ENCODE measurements around the gene JSRP1. TPM values are rescaled to one million over a fixed set of nuclear protein-coding genes. Genes with fewer than 3 reads are reported as not detected.

The JSRP1 gene
- polyA plus RNA-seq (2013), result 0.74 TPM

DNA sequence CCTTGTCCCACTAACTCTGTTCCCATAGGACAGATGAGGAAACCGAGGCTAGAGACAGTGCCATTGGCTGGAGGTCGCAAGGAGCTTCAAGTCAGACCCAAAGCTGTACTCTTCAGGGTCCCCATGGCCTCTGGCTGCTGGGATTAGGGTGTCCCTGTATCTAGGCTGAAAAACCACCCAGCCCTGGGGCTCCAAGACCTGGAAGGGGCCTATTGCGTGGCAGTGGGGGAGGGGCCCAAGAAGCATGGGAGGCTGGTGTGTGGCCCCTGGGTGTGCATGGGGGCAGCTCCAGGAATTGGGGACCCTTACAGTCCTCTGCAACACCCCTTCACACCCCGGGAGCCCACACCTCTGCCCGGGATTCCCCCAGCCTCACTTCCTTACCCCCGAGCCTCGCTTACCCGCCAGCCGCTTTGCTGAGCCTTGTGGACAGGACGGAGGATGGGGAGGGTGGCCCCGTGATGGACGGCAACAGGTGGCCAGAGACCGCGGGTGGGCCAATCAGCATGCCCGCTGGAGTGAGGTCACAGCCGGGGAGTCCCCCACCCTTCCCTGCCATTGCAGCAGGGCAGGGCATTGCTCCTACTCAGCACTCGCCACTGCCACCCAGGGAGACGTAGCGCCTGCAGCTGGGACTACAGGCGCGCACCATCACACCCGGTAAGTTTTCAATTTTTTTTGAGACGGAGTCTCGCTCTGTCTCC is at the start of gene JSRP1:
Gene JSRP1 (minus strand): TSS at position 436 of the 704 bp plus-strand sequence. CDS start 1,103 bp downstream, outside the sequence.
- ChIA-PET POLR2A (no interaction called here), CTCF (interaction anchor here (0.8 to 1.2 kb wide), 2 partner anchors 11 to 78 kb away, joined by 3 read pairs; no protein-coding TSS in a partner anchor)
- H3K4me1 ChIP-seq (ENCODE audit: control extremely low read depth in 1 of 4, control insufficient read depth in 4 of 4, insufficient read depth in 4 of 4, low read length in 3 of 4), result peaks cover 0 to 37% (median 31%) of the 10 kb centered on the region in 4 experiments
- H3K9me3 ChIP-seq (ENCODE audit: control extremely low read depth in 1 of 5, control insufficient read depth in 4 of 5, insufficient read depth in 2 of 5, low read depth in 1 of 5, low read length in 4 of 5), result no peaks in the 10 kb centered on the region
- no peaks in the 10 kb centered on the region for H3K36me3 ChIP-seq (ENCODE audit: control insufficient read depth in 4 of 4, insufficient read depth in 4 of 4, low read length in 3 of 4)
- peak in 2 of 3 donors; percentile 83 to 84 for DNase-seq
- 93% methylated on average over 22 of the region's 24 CpGs for WGBS (ENCODE audit: insufficient coverage)
- peaks cover 0 to 30% (median 7%) of the 10 kb centered on the region in 5 experiments for H3K27me3 ChIP-seq (replicated peaks in 2 of 5; ENCODE audit: control insufficient read depth in 4 of 5, insufficient read depth in 5 of 5, low read length in 4 of 5)
- no peak within 1 kb of the TSS for H3K27ac ChIP-seq (ENCODE audit: insufficient read depth in 1 of 2, low read depth in 1 of 2, low read length in 2 of 2, poor library complexity in 1 of 2, severe bottlenecking in 2 of 2)
- H3K4me3 ChIP-seq (ENCODE audit: control insufficient read depth in 1 of 7, extremely low read depth in 1 of 7, insufficient read depth in 4 of 7, low read depth in 2 of 7, low read length in 6 of 7), result no peak within 1 kb of the TSS

DNA sequence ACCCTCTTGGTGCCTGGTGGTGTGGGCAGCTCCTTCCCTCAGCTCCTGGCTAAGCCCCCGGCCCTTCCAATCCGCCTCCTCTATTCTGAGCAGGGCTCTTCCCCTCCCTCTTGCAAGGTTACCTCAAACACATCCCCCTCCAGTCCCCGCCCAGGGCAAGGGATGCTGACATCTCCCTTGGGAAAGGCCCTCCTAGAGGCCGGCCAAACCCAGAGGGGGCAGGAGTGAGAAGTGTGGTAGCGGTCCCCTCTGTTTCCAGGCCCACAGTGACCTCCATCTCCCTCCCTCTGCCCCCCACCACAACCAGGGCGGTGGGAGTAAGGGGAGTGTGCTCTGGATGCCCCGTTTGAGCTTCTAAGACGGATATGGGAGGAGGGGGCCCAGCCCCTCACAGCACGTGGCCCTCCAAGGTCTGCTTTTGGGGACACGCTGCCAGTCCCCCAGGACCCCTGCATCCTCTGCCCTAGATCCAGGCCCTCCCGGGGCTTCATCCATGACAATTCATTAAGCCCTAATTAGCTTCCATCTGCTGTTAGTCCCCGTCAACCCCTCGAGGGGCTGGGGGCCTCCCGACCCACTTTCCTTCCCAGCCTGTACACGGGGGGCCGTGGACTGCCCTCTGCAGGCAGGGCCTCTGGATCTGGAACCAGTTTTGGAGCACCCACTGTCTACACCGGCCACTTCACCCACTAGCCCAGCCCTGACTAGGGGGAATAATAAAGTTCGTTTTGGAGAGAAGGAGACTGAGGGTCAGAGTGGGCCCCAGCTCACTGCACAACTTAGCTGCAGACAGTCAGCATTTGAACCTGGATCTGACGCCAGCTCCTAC is 49.4 kb upstream of the JSRP1 start:
- peaks cover 0 to 65% (median 35%) of the 10 kb centered on the region in 5 experiments for H3K27me3 ChIP-seq (replicated peaks in 2 of 5; ENCODE audit: control insufficient read depth in 4 of 5, insufficient read depth in 5 of 5, low read length in 4 of 5)
- POLR2A ChIA-PET, result interaction anchor here (1.3 kb wide), 1 partner anchor 20 kb away, joined by 3 read pairs; no protein-coding TSS in a partner anchor
- H3K4me3 ChIP-seq (ENCODE audit: control insufficient read depth in 1 of 7, extremely low read depth in 1 of 7, insufficient read depth in 4 of 7, low read depth in 2 of 7, low read length in 6 of 7), result no peak overlapping the region
- CTCF ChIA-PET, result interaction anchor here (1.0 to 2.1 kb wide), 8 partner anchors 9 to 88 kb away, joined by 3 to 7 read pairs (median 3); no protein-coding TSS in a partner anchor
- H3K9me3 ChIP-seq (ENCODE audit: control extremely low read depth in 1 of 5, control insufficient read depth in 4 of 5, insufficient read depth in 2 of 5, low read depth in 1 of 5, low read length in 4 of 5), result no peaks in the 10 kb centered on the region
- no peak for DNase-seq
- no peaks in the 10 kb centered on the region for H3K36me3 ChIP-seq (ENCODE audit: control insufficient read depth in 4 of 4, insufficient read depth in 4 of 4, low read length in 3 of 4)
- 58% methylated on average over 11 of the region's 19 CpGs for WGBS (ENCODE audit: insufficient coverage)
- no peak overlapping the region for H3K27ac ChIP-seq (ENCODE audit: insufficient read depth in 1 of 2, low read depth in 1 of 2, low read length in 2 of 2, poor library complexity in 1 of 2, severe bottlenecking in 2 of 2)
- peaks cover 0 to 46% (median 30%) of the 10 kb centered on the region in 4 experiments for H3K4me1 ChIP-seq (ENCODE audit: control extremely low read depth in 1 of 4, control insufficient read depth in 4 of 4, insufficient read depth in 4 of 4, low read length in 3 of 4)

DNA sequence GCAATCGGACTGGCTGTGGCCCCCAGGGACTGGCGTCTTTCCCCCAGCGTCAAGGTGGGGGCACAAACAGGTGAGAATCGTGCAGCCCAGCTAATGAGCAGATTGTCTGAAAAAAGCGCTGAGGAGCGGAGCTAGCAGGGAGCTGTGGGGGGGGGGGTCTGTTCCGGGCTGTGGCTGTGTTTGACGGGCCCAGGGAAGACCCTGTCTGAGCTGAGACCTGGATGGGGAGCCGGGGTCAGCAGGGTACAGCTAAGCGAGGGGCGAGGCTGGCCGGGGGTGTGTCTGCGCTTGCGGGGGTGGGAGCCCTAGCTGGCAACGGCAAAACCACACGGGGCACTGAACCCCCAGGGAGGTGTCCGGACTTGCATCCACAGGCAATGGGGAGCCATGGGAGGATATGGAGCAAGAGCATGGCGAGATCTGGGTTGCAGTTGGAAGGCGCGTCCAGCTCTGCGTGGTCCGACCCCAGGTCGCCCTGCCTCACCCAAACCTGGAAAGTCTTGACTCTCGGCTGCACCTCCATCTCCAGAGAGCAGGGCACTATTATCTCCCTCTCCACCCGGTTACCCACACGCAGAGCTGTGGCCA is 47.1 kb upstream of the JSRP1 start:
- H3K4me3 ChIP-seq (ENCODE audit: control insufficient read depth in 1 of 7, extremely low read depth in 1 of 7, insufficient read depth in 4 of 7, low read depth in 2 of 7, low read length in 6 of 7), result peak overlapping the region in 3 of 7 experiments; percentile 36 to 60 (median 43)
- H3K27ac ChIP-seq (ENCODE audit: insufficient read depth in 1 of 2, low read depth in 1 of 2, low read length in 2 of 2, poor library complexity in 1 of 2, severe bottlenecking in 2 of 2), result no peak overlapping the region
- ChIA-PET POLR2A (interaction anchor here (1.1 to 1.4 kb wide), 4 partner anchors 14 to 54 kb away, joined by 3 to 5 read pairs (median 4); partner anchors contain the start of gene AMH), CTCF (interaction anchor here (0.7 to 1.5 kb wide), 5 partner anchors 8 to 87 kb away, joined by 3 read pairs; no protein-coding TSS in a partner anchor)
- no peak for DNase-seq
- H3K27me3 ChIP-seq (replicated peaks in 2 of 5; ENCODE audit: control insufficient read depth in 4 of 5, insufficient read depth in 5 of 5, low read length in 4 of 5), result peaks cover 0 to 59% (median 28%) of the 10 kb centered on the region in 5 experiments
- H3K4me1 ChIP-seq (ENCODE audit: control extremely low read depth in 1 of 4, control insufficient read depth in 4 of 4, insufficient read depth in 4 of 4, low read length in 3 of 4), result peaks cover 0 to 36% (median 26%) of the 10 kb centered on the region in 4 experiments
- H3K9me3 ChIP-seq (ENCODE audit: control extremely low read depth in 1 of 5, control insufficient read depth in 4 of 5, insufficient read depth in 2 of 5, low read depth in 1 of 5, low read length in 4 of 5), result no peaks in the 10 kb centered on the region
- H3K36me3 ChIP-seq (ENCODE audit: control insufficient read depth in 4 of 4, insufficient read depth in 4 of 4, low read length in 3 of 4), result peaks cover 0 to 6% (median 0%) of the 10 kb centered on the region in 4 experiments
- WGBS (ENCODE audit: insufficient coverage), result 60% methylated on average over 18 of the region's 26 CpGs

GRCh38 chr19:2302319-2303210 is 46.3 kb upstream of the JSRP1 start:
- Histone ChIP-seq H3K27me3 (replicated peaks in 2 of 5; ENCODE audit: control insufficient read depth in 4 of 5, insufficient read depth in 5 of 5, low read length in 4 of 5) (peaks cover 0 to 55% (median 26%) of the 10 kb centered on the region in 5 experiments), H3K36me3 (ENCODE audit: control insufficient read depth in 4 of 4, insufficient read depth in 4 of 4, low read length in 3 of 4) (peaks cover 0 to 6% (median under 1%) of the 10 kb centered on the region in 4 experiments), H3K4me1 (ENCODE audit: control extremely low read depth in 1 of 4, control insufficient read depth in 4 of 4, insufficient read depth in 4 of 4, low read length in 3 of 4) (peaks cover 0 to 30% (median 20%) of the 10 kb centered on the region in 4 experiments), H3K4me3 (ENCODE audit: control insufficient read depth in 1 of 7, extremely low read depth in 1 of 7, insufficient read depth in 4 of 7, low read depth in 2 of 7, low read length in 6 of 7) (peak overlapping the region in 4 of 7 experiments; percentile 15 to 60 (median 40)), H3K27ac (ENCODE audit: insufficient read depth in 1 of 2, low read depth in 1 of 2, low read length in 2 of 2, poor library complexity in 1 of 2, severe bottlenecking in 2 of 2) (no peak overlapping the region), H3K9me3 (ENCODE audit: control extremely low read depth in 1 of 5, control insufficient read depth in 4 of 5, insufficient read depth in 2 of 5, low read depth in 1 of 5, low read length in 4 of 5) (no peaks in the 10 kb centered on the region)
- peak; percentile 49 to 77 (median 69) for DNase-seq
- ChIA-PET POLR2A (interaction anchor here (0.5 to 1.4 kb wide), 9 partner anchors 11 to 314 kb away, joined by 3 to 7 read pairs (median 5); partner anchors contain the start of genes AMH and PEAK3), CTCF (interaction anchor here (0.8 to 1.5 kb wide), 4 partner anchors 9 to 29 kb away, joined by 3 to 6 read pairs (median 3); no protein-coding TSS in a partner anchor)
- 7% methylated on average over 46 of the region's 62 CpGs for WGBS (ENCODE audit: insufficient coverage)

DNA sequence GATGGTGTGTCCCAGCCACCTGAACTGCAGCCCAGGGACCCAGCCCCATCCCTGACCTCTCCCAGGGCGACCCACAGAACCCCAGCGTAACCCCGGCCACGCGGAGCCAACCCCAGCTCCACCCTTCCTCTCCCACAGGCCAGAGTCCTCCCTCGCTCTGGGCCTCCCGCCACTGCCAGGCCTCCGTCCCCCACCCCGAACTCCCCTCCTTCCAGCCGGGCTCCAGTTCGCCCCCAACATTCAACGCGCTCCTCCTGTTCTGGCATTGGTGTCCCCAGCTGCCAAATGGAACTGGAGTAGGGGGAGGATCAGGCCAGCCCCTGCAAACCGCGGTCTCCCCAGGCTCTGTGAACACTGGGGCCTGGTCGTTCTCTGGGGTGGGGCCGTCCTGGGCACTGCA is 44.3 kb upstream of the JSRP1 start:
- DNase-seq, result peak in 1 of 3 donors; percentile 14
- Histone ChIP-seq H3K36me3 (ENCODE audit: control insufficient read depth in 4 of 4, insufficient read depth in 4 of 4, low read length in 3 of 4) (peaks cover 2 to 13% (median 7%) of the 10 kb centered on the region in 4 experiments), H3K9me3 (ENCODE audit: control extremely low read depth in 1 of 5, control insufficient read depth in 4 of 5, insufficient read depth in 2 of 5, low read depth in 1 of 5, low read length in 4 of 5) (no peaks in the 10 kb centered on the region), H3K4me3 (ENCODE audit: control insufficient read depth in 1 of 7, extremely low read depth in 1 of 7, insufficient read depth in 4 of 7, low read depth in 2 of 7, low read length in 6 of 7) (no peak overlapping the region), H3K27me3 (replicated peaks in 2 of 5; ENCODE audit: control insufficient read depth in 4 of 5, insufficient read depth in 5 of 5, low read length in 4 of 5) (peaks cover 0 to 35% (median 12%) of the 10 kb centered on the region in 5 experiments), H3K4me1 (ENCODE audit: control extremely low read depth in 1 of 4, control insufficient read depth in 4 of 4, insufficient read depth in 4 of 4, low read length in 3 of 4) (peaks cover 0 to 27% (median 18%) of the 10 kb centered on the region in 4 experiments), H3K27ac (ENCODE audit: insufficient read depth in 1 of 2, low read depth in 1 of 2, low read length in 2 of 2, poor library complexity in 1 of 2, severe bottlenecking in 2 of 2) (no peak overlapping the region)
- POLR2A ChIA-PET, result interaction anchor here (0.9 to 1.2 kb wide), 2 partner anchors 15 to 31 kb away, joined by 3 to 4 read pairs; no protein-coding TSS in a partner anchor
- 66% methylated on average over 5 of the region's 17 CpGs for WGBS (ENCODE audit: insufficient coverage)
- CTCF ChIA-PET, result interaction anchor here (1.0 kb wide), 1 partner anchor 146 kb away, joined by 3 read pairs; no protein-coding TSS in a partner anchor
